ENCODE data around the gene COX6B2.
A peak's percentile ranks its signal among the peaks of the same experiment; 100 is the strongest.

Gene COX6B2

GRCh38 chr19:55352040-55352439 is 2.5 kb downstream of the COX6B2 start:
- peaks cover 0 to 10% of the 10 kb centered on the region in 2 experiments; a peak in 1 of 3 replicates for H3K36me3 ChIP-seq (ENCODE audit: control insufficient read depth in 2 of 2, insufficient read depth in 1 of 2, low read length in 2 of 2)
- TF ChIP-seq GLIS1 (tag by site-specific recombination; IDR thresholded peaks at IDR 0.05) = 0 out of 2 replicates have a peak, but pooled peaks have one; percentile 26
- TF ChIP-seq ZNF768 (tag by site-specific recombination; IDR thresholded peaks at IDR 0.05) = no peak
- H3K4me3 ChIP-seq (ENCODE audit: low read depth, low read length) = no peak overlapping the region
- no peaks in the 10 kb centered on the region for H3K9me3 ChIP-seq (ENCODE audit: control insufficient read depth, insufficient read depth, low read depth, low read length)
- no peak overlapping the region for H3K27ac ChIP-seq (ENCODE audit: extremely low read depth, low read depth, low read length)
- peaks cover 8% of the 10 kb centered on the region; the same call in 1 of the 2 replicates for H3K4me1 ChIP-seq (ENCODE audit: control insufficient read depth, insufficient read depth, low read length)
- ChIA-PET CTCF (interaction anchor here (0.7 kb wide), 1 partner anchor 66 kb away, joined by 3 read pairs; no protein-coding TSS in a partner anchor), POLR2A (interaction anchor here (1.0 to 7.7 kb wide), 6 partner anchors 9 to 110 kb away, joined by 3 to 95 read pairs (median 5); partner anchors contain the start of genes ISOC2, KMT5C and UBE2S)

GRCh38 chr19:55350620-55351315 is 3.8 kb downstream of the COX6B2 start:
- Histone ChIP-seq H3K9me3 (ENCODE audit: control insufficient read depth, insufficient read depth, low read depth, low read length) (no peaks in the 10 kb centered on the region), H3K4me3 (ENCODE audit: low read depth, low read length) (no peak overlapping the region), H3K4me1 (ENCODE audit: control insufficient read depth, insufficient read depth, low read length) (peaks cover 8% of the 10 kb centered on the region; the same call in 1 of the 2 replicates), H3K27ac (ENCODE audit: extremely low read depth, low read depth, low read length) (no peak overlapping the region), H3K36me3 (ENCODE audit: control insufficient read depth in 2 of 2, insufficient read depth in 1 of 2, low read length in 2 of 2) (peaks cover 0 to 17% of the 10 kb centered on the region in 2 experiments; a peak in 2 of 3 replicates)
- CTCF ChIA-PET = interaction anchor here (0.5 to 3.8 kb wide), 6 partner anchors 11 to 256 kb away, joined by 3 to 22 read pairs (median 3); partner anchors contain the start of genes GARIN5B and KMT5C
- POLR2A ChIA-PET = interaction anchor here (0.6 to 7.7 kb wide), 6 partner anchors 12 to 91 kb away, joined by 3 to 95 read pairs (median 3); partner anchors contain the start of genes IL11, KMT5C and PPP6R1
- TF ChIP-seq ZNF548 (tag by site-specific recombination; IDR thresholded peaks at IDR 0.05) (no peak), ZNF549 (tag by site-specific recombination; IDR thresholded peaks at IDR 0.05) (no peak), SCRT2 (tag by site-specific recombination; IDR thresholded peaks at IDR 0.05) (no peak), ZNF280C (tag by site-specific recombination; IDR thresholded peaks at IDR 0.05) (no peak), ZBTB1 (tag by site-specific recombination; IDR thresholded peaks at IDR 0.05) (no peak), ZNF266 (tag by site-specific recombination; IDR thresholded peaks at IDR 0.05; ENCODE audit: low read depth) (no peak), ZNF404 (tag by site-specific recombination; IDR thresholded peaks at IDR 0.05) (no peak), GFI1B (tag by site-specific recombination; IDR thresholded peaks at IDR 0.05) (no peak), ZNF626 (tag by site-specific recombination; IDR thresholded peaks at IDR 0.05) (no peak), ZNF560 (tag by site-specific recombination; IDR thresholded peaks at IDR 0.05; ENCODE audit: borderline replicate concordance) (no peak), KLF1 (tag by site-specific recombination; IDR thresholded peaks at IDR 0.05) (no peak), ZNF324 (tag by site-specific recombination; IDR thresholded peaks at IDR 0.05) (no peak), ZNF585B (tag by site-specific recombination; IDR thresholded peaks at IDR 0.05) (no peak), ZEB2 (tag by site-specific recombination; IDR thresholded peaks at IDR 0.05) (no peak)

DNA sequence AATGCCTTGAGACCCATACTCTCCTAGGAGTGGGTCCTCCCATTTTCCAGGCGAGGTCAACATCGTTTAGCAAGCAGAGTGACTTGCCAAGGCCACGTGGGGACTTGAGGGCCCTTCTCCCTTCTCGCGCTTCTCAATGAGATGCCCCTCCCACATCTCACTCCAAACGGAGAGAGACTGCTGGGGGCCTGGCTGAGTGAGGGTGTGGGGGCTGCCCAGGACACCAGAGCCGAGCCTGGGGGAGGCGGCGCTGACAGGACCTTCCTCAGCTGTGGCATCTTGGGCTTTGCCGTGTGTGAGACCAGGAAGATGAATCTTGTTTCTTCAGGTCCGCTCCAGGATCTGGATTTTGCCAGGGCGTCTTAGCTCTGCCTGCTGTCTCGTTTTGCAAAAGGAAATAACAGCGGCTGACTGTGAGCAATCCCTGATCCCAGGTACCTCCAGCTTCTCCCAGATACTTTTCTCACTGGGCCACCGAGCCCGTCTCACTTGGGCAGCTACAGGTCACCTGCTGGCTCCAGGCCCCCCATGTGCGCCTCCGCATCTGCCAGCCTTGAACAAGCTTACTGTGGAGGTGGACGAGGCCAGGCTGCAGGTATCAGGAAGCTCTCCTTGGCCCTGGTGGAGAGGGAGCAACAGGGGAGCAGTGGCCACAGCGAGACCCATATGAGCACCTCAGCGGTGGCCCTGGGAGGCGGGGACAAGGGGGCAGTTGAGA is 6.0 kb downstream of the COX6B2 start:
- Histone ChIP-seq H3K9me3 (ENCODE audit: control insufficient read depth, insufficient read depth, low read depth, low read length) (no peaks in the 10 kb centered on the region), H3K4me1 (ENCODE audit: control insufficient read depth, insufficient read depth, low read length) (peaks cover 5% of the 10 kb centered on the region; the same call in 1 of the 2 replicates), H3K27ac (ENCODE audit: extremely low read depth, low read depth, low read length) (no peak overlapping the region), H3K36me3 (ENCODE audit: control insufficient read depth in 2 of 2, insufficient read depth in 1 of 2, low read length in 2 of 2) (peaks cover 0 to 38% of the 10 kb centered on the region in 2 experiments; a peak in 2 of 3 replicates), H3K4me3 (ENCODE audit: low read depth, low read length) (no peak overlapping the region)
- CTCF ChIA-PET = interaction anchor here (0.6 to 3.8 kb wide), 3 partner anchors 10 to 207 kb away, joined by 4 to 22 read pairs (median 6); no protein-coding TSS in a partner anchor
- POLR2A ChIA-PET = interaction anchor here (0.6 to 7.7 kb wide), 9 partner anchors 9 to 89 kb away, joined by 3 to 95 read pairs (median 4); partner anchors contain the start of genes BRSK1, KMT5C, PPP6R1 and RPL28
- TF ChIP-seq, protein P1, sequence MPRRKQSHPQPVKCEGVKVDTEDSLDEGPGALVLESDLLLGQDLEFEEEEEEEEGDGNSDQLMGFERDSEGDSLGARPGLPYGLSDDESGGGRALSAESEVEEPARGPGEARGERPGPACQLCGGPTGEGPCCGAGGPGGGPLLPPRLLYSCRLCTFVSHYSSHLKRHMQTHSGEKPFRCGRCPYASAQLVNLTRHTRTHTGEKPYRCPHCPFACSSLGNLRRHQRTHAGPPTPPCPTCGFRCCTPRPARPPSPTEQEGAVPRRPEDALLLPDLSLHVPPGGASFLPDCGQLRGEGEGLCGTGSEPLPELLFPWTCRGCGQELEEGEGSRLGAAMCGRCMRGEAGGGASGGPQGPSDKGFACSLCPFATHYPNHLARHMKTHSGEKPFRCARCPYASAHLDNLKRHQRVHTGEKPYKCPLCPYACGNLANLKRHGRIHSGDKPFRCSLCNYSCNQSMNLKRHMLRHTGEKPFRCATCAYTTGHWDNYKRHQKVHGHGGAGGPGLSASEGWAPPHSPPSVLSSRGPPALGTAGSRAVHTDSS (tag by site-specific recombination; IDR thresholded peaks at IDR 0.05) = no peak
- TF ChIP-seq ZNF335 (tag by site-specific recombination; conservative IDR thresholded peaks at IDR 0.05) = peak; percentile 81
- TF ChIP-seq ZIC2 (tag by site-specific recombination; IDR thresholded peaks at IDR 0.05) = peak; percentile 63
- TF ChIP-seq GLIS1 (tag by site-specific recombination; IDR thresholded peaks at IDR 0.05) = peak; percentile 58
- TF ChIP-seq ZNF2 (tag by site-specific recombination; IDR thresholded peaks at IDR 0.05) = no peak
- no peak for TF ChIP-seq ZFP3 (tag by site-specific recombination; IDR thresholded peaks at IDR 0.05; ENCODE audit: low read depth)
- no peak for TF ChIP-seq MZF1 (tag by site-specific recombination; IDR thresholded peaks at IDR 0.05; ENCODE audit: borderline replicate concordance)
- TF ChIP-seq ZFP69B (tag by site-specific recombination; IDR thresholded peaks at IDR 0.05) = no peak
- no peak for TF ChIP-seq ZNF571 (tag by site-specific recombination; IDR thresholded peaks at IDR 0.05)
- TF ChIP-seq ZNF398 (tag by site-specific recombination; IDR thresholded peaks at IDR 0.05) = no peak
- peak; percentile 84 for TF ChIP-seq SCRT2 (tag by site-specific recombination; IDR thresholded peaks at IDR 0.05)

All from HEK293 (cell line).